GM21367 (cell line): Measurements from ENCODE around the gene TCEAL7.
"Not testable (repeated sequence)": the region's sequence is repeated elsewhere in the genome, so short reads cannot be mapped to it uniquely, and the experiment has no call there.

Experiments used
- ATAC-seq: cut with Tn5 transposase; IDR thresholded peaks from one replicate; pipeline ENCODE4 v1.9.1; 2021; ENCODE audit not compliant: unreplicated experiment

The TCEAL7 gene, protein sequence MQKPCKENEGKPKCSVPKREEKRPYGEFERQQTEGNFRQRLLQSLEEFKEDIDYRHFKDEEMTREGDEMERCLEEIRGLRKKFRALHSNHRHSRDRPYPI

DNA sequence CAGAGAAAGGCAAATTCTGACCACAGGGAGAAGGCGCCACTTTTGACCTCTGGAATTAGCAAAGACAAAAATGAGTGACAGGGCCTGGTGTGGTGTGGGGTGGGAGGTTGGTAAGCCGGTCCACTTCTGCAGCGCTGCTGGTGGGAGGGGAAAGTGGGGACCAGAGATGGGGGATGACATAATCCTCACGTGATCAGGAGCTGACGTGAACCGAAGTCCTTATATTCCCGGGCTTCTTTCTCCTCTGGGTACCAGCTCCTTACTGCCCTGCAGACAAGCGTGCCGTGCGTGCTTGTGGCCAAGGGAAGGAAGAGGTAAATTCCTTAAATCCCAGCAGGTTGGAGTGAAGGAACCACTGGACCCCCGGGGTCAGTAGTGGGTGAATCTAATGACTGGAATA is at the start of gene TCEAL7:
TCEAL7 (plus strand) TSS at position 249 of the 400 bp plus-strand sequence. CDS start 1,165 bp downstream, outside the sequence.
- ATAC-seq: no peak

DNA sequence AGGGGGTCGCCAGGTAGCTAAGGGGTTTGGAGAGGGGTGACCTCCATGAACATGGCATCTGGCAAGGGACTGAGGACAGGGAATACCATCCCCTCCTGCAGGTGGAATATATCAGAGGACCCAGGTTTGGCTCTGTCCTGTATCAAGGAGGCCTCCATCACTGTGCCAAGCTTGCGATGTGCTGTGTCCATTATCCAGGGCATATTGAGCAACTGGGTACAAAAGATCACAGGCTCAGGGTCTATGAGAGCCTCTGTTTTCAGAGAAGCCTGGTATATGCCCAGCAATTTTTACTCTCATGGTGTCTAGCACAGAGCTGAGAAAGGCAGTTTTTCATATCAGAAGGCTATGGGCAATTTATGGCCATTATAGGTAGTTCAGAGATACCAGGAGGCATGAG is 36.9 kb upstream of the TCEAL7 start:
- no peak for ATAC-seq

DNA sequence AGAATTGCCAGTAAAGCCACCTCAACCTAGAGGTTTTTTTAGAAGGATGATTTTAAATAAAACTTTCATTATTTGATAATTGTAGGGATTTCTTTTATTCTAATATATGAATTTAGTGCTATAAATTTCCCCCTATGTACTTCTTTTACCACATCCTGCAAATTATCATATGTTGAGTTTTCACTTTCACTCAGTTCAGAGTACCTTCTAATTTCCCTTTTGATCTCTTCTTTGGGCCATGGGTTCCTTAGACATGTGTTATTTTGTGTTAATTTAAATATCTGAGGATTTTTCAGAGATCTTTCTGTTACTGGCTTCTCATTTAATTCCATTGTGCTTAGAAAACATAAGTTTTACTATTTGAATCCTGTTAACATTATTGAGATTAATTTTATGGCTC is 25.3 kb upstream of the TCEAL7 start:
- no peak for ATAC-seq

DNA sequence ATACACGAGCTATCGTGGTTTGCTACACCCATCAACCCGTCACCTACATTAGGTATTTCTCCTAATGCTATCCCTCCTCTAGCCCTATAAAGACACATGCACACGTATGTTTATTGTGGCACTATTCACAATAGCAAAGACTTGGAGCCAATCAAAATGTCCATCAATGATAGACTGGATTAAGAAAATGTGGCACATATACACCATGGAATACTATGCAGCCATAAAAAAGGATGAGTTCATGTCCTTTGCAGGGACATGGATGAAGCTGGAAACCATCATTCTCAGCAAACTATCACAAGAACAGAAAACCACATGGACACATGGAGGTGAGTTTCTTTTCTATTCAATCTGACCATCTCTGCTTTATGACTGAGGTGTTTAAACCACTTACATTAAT is 24.4 kb upstream of the TCEAL7 start:
- ATAC-seq: not testable (repeated sequence)

DNA sequence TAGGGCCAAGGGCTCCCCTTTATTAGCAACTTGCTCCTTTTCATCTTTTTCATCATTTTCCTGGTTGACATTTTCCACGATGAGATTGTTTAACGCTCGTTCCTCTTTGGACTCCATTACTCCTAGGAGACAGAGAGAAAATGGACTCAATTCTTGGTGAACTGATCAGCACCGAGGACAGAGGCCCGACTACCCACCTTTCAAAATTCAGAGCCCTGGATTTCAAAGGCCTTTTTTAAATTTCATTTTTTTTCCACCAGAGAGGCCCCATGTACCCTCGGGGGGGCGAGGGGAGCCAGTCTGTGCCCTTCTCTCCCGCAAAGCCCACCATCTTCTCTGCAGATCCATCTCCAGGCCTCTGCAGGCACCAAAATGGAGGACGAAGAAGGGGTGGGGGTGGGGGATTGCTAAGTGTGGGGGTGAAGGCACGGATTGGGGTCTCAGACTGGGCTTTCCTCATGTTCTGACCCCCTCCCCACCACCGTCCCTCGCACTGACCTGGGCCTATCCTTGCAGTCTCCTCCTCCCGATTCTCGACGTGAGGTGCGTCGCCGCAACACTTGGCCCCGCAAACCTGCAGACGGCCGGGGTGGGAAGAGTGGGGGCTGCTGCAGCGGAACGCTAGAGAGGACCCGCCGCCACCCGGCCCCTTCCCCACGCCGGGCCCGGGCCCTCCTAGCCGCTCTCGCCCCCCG is 20.0 kb upstream of the TCEAL7 start:
- no peak for ATAC-seq

DNA sequence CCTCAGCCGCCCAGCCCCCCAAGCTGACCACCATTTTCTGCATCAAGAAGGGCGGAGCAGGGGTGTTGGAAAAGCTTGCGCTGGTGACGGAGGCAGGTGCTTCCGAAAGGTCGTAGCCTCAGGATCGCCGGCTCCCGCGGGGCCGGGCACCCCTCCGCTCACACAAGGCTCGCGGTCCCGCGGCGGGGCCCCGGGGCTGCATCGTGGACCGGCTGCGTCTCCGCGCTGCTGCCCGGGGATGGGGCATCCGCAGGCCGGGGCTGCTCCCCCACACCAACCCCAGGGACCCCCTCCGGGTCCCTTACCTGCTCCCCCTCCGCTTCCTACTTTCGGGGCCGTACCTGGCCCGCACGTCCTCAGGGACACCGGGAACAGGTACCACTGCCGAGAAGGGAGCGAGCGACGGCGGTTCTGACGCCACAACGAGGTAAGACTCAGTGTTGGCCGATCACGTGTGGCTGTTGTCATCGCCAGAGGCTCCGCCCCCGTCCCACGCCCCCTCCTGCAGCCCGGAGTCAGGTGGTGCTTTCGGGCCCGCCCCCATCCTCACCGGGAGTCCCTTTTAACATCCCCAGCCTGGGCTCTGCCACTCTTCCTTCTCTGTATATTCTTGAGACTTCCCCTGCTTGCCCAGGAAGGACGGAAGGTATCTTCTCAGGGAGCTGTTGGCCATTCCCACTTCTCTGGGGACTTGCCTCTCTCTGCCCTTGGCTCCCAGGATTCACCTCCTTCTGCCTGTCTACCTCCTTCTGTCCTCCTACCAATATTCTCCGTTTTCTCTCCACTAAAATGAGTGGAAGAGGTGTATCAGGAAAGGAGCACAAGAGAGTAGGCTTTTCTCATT is 19.3 kb upstream of the TCEAL7 start, which contains the start of gene BEX2:
BEX2 (minus strand) TSS at position 436 of the 844 bp plus-strand sequence. CDS start 1,014 bp downstream, outside the sequence.
- ATAC-seq: peak; percentile 98

DNA sequence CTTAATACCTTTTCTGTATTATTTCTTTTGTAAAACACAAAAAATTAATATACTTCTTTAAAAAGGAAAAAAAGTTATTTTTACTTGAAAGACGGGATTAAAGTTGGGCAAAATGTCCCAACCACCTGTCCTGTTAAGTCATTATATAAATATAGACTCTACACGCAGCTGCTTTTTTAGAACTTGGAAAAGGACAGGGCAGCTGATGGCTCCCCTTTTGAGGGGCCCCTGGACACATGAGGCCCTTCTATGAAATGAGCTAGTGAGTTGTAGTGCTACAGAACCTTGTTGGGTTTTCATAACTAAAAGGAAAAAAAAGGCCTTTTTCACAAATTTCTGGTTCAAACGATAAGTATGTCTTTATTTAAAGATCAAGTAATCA is 18.6 kb upstream of the TCEAL7 start:
- no peak for ATAC-seq

DNA sequence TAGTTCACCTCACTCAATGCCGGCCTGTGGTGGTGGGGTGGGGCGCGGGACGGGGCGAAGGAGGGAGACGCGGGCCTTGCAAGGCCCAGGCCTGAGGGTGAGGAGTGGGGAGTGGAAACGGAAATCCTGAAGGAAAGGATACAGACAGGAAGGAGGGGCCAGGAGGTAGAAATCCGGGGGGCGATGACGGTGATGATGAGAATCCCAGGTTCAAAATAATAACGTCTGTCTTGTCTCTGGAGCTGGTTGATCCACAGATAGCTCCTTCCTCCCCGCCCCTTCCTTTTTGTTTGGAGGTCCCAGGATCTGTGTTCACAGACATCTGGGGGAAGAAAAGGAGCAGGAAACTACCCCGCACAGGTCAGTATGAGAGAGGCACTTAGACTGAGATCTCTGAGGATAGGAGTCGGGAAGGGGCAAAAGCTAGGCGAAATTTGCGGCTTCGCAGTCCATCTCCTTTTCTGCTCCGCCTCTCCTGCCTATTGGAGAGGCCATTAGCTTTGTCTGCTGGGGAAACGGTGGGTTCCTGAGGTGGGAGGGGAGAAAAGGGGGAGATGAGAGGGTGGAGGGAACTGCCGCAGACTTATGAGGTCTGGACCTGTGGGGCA is 746 bp downstream of the TCEAL7 start:
- no peak for ATAC-seq

DNA sequence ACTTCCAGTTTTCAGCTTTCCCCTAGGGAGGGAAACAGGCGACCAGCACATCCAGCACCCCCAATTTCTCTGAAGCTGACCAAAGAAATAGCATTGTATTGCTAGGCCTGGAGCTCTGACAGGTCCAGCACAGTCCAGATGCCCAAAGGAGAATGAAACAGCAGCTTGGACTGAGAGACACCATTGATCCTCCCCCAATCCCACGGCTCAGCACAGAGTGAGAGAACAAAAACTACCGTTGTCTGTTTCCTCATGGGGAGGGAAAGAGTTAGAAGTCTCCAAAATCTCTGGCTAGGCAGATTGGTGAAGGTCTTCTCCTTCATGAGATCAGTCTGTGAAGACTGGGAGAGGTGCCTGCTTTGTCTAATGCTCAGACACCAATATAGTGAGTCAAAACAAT is 8.6 kb downstream of the TCEAL7 start:
- no peak for ATAC-seq

DNA sequence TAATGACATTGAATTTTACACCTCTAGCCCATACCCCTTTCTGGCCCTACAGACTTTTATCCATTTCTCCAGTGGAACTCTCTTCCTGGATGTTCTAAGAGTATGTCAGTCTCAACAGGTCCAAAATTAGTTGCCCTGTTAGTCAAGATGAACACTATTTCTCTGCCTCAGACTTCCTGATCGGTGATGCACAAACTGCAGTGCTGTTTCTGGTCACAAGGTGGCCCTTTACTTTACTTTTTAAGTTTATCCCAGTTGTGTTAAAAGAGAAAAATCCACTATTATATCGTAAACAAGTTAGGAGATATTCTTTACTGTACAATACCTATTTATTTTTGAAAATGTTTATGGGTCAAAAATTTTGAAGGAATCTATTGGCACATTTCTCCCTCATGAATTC is 13.1 kb downstream of the TCEAL7 start:
- peak; percentile 49 for ATAC-seq

DNA sequence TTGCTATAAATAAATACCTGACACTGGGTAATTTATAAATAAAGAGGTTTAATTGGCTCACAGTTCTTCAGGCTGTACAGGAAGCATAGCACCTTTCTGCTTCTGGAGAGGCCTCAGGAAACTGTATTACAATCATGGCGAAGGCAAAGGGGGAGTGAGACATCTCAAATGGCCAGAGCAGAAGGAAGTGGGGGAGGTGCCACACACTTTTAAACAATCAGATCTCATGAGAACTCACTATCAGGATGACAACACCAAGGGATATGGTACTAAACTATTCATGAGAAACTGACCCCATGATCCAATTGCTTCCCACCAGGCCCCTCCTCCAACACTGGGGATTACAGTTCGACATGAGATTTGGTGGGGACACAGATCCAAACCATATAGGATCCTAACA is 14.6 kb downstream of the TCEAL7 start:
- no peak for ATAC-seq

DNA sequence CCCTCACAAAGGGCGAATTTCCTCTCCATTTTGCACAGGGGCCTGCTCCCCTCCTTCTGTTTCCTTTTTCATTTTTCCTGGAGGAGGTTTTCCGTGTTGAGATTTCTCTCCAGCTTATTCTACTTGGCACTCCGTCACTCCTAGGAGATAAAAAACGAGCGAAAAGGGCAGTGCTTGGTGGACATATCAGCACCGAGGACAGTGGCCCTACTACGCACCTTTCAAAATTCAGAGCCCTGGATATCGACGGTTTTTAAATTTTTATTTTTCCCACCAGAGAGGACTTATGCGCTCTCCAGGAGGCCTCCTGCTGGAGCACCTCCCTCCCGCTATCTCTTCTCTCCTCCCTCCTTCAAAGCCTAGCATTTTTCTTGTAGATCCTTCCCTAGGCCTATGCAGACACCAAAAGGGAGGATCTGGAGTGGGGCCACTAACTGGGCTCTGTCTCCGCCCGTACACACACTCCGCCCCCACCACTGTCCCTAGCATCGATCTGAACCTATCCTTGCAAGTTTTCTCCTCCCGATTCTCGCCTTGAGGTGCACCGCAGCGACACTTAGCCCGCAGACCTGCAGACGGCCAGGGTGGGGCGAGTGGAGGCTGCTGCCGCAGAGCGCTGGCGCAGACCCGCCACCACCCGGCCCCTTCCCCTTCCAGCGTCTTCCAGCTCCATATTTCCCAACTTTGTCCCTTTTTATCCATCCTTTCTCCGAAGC is 17.8 kb downstream of the TCEAL7 start:
- no peak for ATAC-seq

DNA sequence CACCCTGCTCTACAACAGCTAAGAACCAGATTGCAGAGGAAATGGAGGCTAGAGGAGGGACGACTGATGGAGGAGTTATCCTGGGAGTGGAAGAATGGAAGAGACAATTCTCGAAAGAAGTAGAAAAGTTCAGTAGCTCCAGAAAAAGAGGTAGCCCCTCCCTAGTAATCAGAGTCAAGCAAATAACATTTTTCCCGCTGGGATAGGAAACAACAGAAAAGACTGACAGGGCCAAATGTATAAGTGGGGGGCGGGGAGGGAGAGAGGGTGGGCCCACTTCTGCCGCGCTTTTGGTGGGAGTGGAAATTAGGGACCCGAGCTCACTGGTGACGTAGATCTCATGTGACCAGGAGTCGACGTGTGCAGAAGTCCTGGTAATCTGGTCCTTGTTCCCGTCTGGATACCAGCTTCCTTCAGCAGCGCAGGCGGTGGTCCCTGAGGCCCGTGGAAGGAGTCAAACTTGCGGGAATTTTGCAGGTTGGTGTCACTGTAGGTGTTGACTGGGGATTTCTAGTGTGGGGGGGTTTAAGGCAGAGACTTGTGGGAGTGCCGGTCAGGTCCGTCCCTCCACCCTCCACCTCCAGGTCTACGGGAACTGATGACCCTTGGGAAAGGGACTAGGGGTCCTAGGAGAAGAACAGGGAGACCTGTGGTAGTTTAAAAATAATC is 26.2 kb downstream of the TCEAL7 start, which contains the start of gene TCEAL9:
TCEAL9 (plus strand) TSS at position 377 of the 669 bp plus-strand sequence. CDS start 1,179 bp downstream, outside the sequence.
- ATAC-seq: no peak

DNA sequence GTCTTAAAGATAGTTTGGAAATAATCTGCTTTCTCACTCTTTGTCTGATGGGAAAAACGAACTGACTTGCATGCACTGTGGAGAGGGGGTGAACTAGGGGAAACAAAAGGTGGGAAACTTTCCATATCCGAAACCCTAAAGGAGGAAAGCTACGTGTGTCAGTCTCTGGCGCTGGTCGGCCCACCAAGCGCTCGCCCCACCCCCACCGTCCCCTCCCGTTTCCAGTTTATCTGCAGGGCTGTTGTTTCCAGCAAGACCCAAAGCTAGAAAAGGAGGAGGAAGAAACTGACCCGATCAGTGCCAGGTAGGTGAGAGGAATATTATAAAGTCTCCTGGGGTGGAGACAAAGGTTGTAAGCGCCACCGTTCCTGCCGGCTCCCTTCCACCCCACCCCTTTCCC is 26.8 kb downstream of the TCEAL7 start:
- no peak for ATAC-seq

DNA sequence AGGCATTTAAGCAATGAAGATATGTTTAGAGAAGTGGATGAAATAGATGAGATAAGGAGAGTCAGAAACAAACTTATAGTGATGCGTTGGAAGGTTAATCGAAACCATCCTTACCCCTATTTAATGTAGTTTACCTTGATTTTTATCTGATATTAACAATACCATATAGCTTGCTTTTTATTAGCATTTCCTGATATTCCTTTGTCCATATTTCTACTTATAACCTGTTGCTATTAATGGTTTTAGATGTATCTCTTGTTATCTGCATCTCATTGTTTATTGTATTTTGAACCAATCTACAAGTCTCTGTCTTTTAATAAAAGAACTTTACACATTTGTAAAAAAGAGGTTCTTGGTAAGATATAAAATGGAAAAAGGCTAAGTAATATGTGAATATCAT is 27.8 kb downstream of the TCEAL7 start:
- no peak for ATAC-seq

DNA sequence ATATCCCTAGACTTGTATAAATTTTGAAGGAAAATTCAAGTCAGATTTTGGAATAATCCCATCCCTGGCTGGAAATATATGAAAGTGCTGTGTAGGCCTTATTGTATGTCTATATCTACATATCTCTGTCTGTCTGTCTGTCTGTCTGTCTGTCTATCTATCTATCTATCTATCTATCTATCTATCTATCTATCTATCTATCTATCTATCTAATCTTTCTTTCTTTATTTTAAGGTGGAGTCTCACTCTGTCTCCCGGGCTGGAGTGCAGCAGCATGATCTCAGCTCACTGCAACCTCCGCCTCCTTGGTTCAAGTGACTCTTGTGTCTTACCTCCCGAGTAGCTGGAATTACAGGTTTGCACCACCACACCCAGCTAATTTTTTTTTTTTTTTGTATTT is 29.6 kb downstream of the TCEAL7 start:
- not testable (repeated sequence) for ATAC-seq

DNA sequence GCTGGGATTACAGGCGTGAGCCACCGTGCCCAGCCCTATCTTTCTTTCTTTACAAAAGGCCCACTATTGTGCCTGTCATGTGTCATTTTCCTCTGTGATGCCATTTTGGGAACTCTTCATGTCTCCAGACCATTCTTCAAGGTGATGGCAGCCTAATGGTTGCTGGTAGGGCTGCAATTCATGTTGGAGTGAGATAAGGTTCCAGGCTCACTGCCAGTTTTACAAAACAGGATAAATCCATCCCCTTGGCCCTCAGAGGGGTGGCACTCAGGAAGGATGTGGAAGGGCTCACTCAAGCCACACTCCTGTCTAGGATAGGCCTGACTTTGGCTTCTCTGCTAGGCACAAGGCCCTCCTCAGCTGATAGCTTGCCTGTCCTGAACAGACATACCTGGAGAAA is 30.1 kb downstream of the TCEAL7 start:
- ATAC-seq: no peak

DNA sequence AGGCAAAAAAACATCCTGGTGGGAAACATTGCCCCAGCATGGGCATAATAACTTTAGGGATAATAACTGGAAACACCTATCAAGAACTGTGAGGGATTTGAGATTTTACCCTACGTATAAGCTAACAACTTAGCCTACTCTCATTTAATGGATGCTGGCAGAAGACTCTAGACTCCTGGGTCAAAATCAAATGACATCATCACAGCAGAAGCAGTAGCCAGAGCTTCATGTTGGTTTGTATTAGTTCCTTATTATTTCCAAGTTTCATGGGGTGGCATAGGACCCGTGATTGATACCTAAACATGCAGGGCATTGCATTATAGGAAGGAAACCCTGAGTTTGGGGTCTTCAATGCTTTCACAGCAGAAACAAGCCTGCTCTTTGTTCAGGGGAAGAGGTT is 30.9 kb downstream of the TCEAL7 start:
- no peak for ATAC-seq

DNA sequence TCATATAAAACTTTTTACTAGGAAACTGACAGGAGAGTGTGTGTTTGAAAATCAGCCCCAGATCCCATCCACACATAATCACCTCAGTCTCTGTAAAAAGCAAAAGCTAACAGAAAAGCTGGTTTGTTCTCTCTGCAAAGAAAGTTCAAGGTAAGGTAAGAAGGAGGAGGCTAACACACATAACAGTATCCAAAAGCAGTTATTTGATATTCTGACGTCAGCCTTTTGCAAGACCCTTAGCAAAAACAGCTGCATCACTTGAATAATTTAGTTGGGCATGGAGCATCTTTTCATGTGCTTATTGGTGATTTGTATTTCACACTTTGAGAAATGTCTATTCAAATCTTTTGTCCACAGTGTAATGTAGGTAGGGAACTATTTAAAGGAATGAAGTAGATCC is 31.8 kb downstream of the TCEAL7 start:
- no peak for ATAC-seq

DNA sequence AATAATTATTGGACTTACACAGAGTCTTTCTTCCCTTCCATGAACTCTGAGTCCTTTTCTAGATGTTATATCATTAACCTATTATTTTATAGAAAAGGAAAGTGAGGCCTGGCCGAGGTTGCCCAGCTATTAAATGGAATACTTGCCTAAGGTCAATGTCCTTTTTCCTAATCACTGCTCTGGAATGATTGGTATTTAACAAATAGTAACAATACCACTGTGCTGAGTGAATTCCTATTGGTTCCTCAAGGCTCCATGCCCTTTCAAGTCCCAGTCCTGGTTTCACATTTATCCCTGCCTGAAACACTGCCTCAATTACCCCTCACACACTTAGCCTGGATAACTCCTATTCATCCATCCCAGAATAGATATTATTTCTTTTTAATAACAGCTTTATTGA is 32.4 kb downstream of the TCEAL7 start:
- ATAC-seq: no peak
